WTC11 (cell line): ENCODE results near the gene HSBP1L1.

Experiments used
- ATF2 ChIP-seq: sonication (generic); formaldehyde crosslinking; IDR thresholded peaks from 2 replicates; pipeline ENCODE4 v1.8.1; 2022; ENCODE audit warnings: low read depth, missing genetic modification reagents, borderline replicate concordance
- CBFB ChIP-seq: sonication (generic); formaldehyde crosslinking; IDR thresholded peaks from 2 replicates; pipeline ENCODE4 v1.8.1; 2022; ENCODE audit warnings: mild to moderate bottlenecking, low read depth, missing genetic modification reagents
- CTCF ChIP-seq: fragments of 200-600 bp; IDR thresholded peaks from 2 replicates; pipeline ENCODE4 v1.8.0; 2022; ENCODE audit warnings: antibody characterized with exemption
- E2F1 ChIP-seq: sonication (generic); formaldehyde crosslinking; IDR thresholded peaks from 2 replicates; pipeline ENCODE4 v1.8.0; 2022; ENCODE audit warnings: mild to moderate bottlenecking, missing genetic modification reagents
- HMGXB4 ChIP-seq: sonication (generic); formaldehyde crosslinking; IDR thresholded peaks from 2 replicates; pipeline ENCODE4 v1.8.1; 2023; ENCODE audit warnings: mild to moderate bottlenecking, moderate library complexity, missing genetic modification reagents
- IRF2 ChIP-seq: sonication (generic); formaldehyde crosslinking; IDR thresholded peaks from 2 replicates; pipeline ENCODE4 v1.8.0; 2022; ENCODE audit warnings: low read depth, missing genetic modification reagents, borderline replicate concordance
- MAX ChIP-seq: sonication (generic); formaldehyde crosslinking; IDR thresholded peaks from 2 replicates; pipeline ENCODE4 v1.8.0; 2022; ENCODE audit warnings: mild to moderate bottlenecking, missing genetic modification reagents
- NR3C1 ChIP-seq: sonication (generic); formaldehyde crosslinking; conservative IDR thresholded peaks from 2 replicates; pipeline ENCODE4 v1.8.1; 2023; ENCODE audit warnings: low read depth, mild to moderate bottlenecking, missing genetic modification reagents
- PRDM15 ChIP-seq: sonication (generic); formaldehyde crosslinking; IDR thresholded peaks from 2 replicates; pipeline ENCODE4 v1.8.0; 2022; ENCODE audit warnings: missing genetic modification reagents
- ZMAT4 ChIP-seq: fragments of 250-450 bp; sonication (Bioruptor Pico); IDR thresholded peaks from 2 replicates; pipeline ENCODE4 v1.9.0; 2021; ENCODE audit warnings: mild to moderate bottlenecking
- ZNF138 ChIP-seq: sonication (generic); formaldehyde crosslinking; conservative IDR thresholded peaks from 2 replicates; pipeline ENCODE4 v1.8.1; 2022; ENCODE audit warnings: mild to moderate bottlenecking, moderate library complexity, missing genetic modification reagents

GRCh38 chr18:79948719-79949411 is 15.6 kb upstream of the HSBP1L1 start:
- TF ChIP-seq CTCF (no peak), MAX (CRISPR knock-in tag) (no peak), ATF2 (no peak), ZMAT4 (CRISPR knock-in tag) (no peak), CBFB (CRISPR knock-in tag) (no peak), ZNF138 (no peak), PRDM15 (no peak), E2F1 (no peak), IRF2 (CRISPR knock-in tag) (no peak), NR3C1 (CRISPR knock-in tag) (no peak), HMGXB4 (no peak)
